ENCODE results near the gene BFAR.
"Not testable (repeated sequence)": the region's sequence is repeated elsewhere in the genome, so short reads cannot be mapped to it uniquely, and the experiment has no call there.

Gene BFAR

DNA sequence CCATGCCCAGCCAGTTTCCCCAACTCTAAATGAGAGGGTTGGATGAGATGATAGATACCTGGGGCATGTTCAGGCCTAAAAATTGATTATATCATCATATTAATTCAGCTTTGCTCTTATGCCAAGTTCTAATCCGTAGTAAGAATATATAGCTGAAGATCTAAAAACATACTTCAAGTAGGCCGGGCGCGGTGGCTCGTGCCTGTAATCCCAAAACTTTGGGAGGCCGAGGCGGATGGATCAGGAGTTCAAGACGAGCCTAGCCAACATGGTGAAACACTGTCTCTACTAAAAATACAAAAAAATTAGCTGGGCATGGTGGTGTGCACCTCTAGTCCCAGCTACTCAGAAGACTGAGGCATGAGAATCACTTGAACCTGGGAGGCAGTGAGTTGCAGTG, 49.4 kb downstream of the BFAR start:
- no peaks in the 10 kb centered on the region for H3K36me3 ChIP-seq (ENCODE audit: control insufficient read depth, low read length)
- no peaks in the 10 kb centered on the region for H3K9me2 ChIP-seq (replicated peaks; ENCODE audit: control insufficient read depth, low read length)
- no peak overlapping the region for H3K4me2 ChIP-seq (ENCODE audit: low read length)
- H3K27ac ChIP-seq (ENCODE audit: low read depth, low read length): no peak overlapping the region
- no peak overlapping the region for H3K4me3 ChIP-seq (ENCODE audit: low read length)
- H3K27me3 ChIP-seq (ENCODE audit: control insufficient read depth, low read length): no peaks in the 10 kb centered on the region
- TF ChIP-seq CTCF (IDR thresholded peaks at IDR 0.05; ENCODE audit: low read depth, low read length, poor library complexity, severe bottlenecking) (no peak), EZH2phosphoT487 (IDR thresholded peaks at IDR 0.05; ENCODE audit: borderline replicate concordance, low read length) (no peak)
- no peaks in the 10 kb centered on the region for H4K20me1 ChIP-seq (ENCODE audit: control insufficient read depth, insufficient read depth, low read depth, low read length)
- H3K4me1 ChIP-seq (ENCODE audit: control insufficient read depth, low read length): peaks cover 13% of the 10 kb centered on the region
- no peaks in the 10 kb centered on the region for H3K79me2 ChIP-seq (ENCODE audit: control insufficient read depth, low read length)
- no peaks in the 10 kb centered on the region for H3F3A ChIP-seq (ENCODE audit: control insufficient read depth, insufficient read depth)
- H3K9me3 ChIP-seq (ENCODE audit: control insufficient read depth, insufficient read depth, low read length): no peaks in the 10 kb centered on the region

- not testable (repeated sequence) for H3F3A ChIP-seq (ENCODE audit: control insufficient read depth, insufficient read depth); H3K27me3 ChIP-seq (ENCODE audit: control insufficient read depth, low read length); H3K4me1 ChIP-seq (ENCODE audit: control insufficient read depth, low read length); H3K9me2 ChIP-seq (replicated peaks; ENCODE audit: control insufficient read depth, low read length); H3K4me3 ChIP-seq (ENCODE audit: low read length); H4K20me1 ChIP-seq (ENCODE audit: control insufficient read depth, insufficient read depth, low read depth, low read length); H3K27ac ChIP-seq (ENCODE audit: low read depth, low read length); H3K9me3 ChIP-seq (ENCODE audit: control insufficient read depth, insufficient read depth, low read length); H3K79me2 ChIP-seq (ENCODE audit: control insufficient read depth, low read length); H3K36me3 ChIP-seq (ENCODE audit: control insufficient read depth, low read length); H3K4me2 ChIP-seq (ENCODE audit: low read length)
These were observed 53.4 kb downstream of the BFAR start for GRCh38 chr16:14685870-14686793.

DNA sequence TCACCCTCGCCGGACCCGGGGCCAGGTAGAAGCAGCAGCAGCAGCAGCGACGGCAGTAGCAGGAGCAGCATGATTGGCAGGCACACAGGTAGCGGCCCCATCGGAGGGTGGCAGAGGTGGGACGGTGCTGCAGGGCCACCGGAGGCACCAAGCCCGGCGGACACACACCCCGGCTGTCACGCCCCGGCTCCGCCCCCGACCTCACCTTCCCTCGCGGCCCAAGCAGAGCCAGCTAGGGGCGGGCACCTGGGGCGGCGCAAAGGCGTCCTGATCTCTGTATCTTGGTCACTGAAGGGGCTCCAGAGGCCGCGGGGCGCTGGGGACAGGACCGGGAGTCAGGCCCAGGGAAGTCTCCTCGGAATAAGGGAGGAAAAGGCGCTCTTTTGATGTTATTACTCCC, 61.4 kb downstream of the BFAR start, which contains the start of gene PLA2G10:
Gene PLA2G10, minus strand, starts transcription at position 180 of the 400 bp plus-strand sequence. Its CDS starts 79 bp downstream, at position 101.
- H3K4me3 ChIP-seq (ENCODE audit: low read length); H4K20me1 ChIP-seq (ENCODE audit: control insufficient read depth, insufficient read depth, low read depth, low read length); H3K4me2 ChIP-seq (ENCODE audit: low read length); H3K27me3 ChIP-seq (ENCODE audit: control insufficient read depth, low read length); H3K79me2 ChIP-seq (ENCODE audit: control insufficient read depth, low read length); H3K9me2 ChIP-seq (replicated peaks; ENCODE audit: control insufficient read depth, low read length); H3K27ac ChIP-seq (ENCODE audit: low read depth, low read length); H3K36me3 ChIP-seq (ENCODE audit: control insufficient read depth, low read length); H3K4me1 ChIP-seq (ENCODE audit: control insufficient read depth, low read length); H3F3A ChIP-seq (ENCODE audit: control insufficient read depth, insufficient read depth); H3K9me3 ChIP-seq (ENCODE audit: control insufficient read depth, insufficient read depth, low read length): not testable (repeated sequence)

GRCh38 chr16:14701859-14702258, 69.1 kb downstream of the BFAR start:
- H3K4me1 ChIP-seq (ENCODE audit: control insufficient read depth, low read length): not testable (repeated sequence)

DNA sequence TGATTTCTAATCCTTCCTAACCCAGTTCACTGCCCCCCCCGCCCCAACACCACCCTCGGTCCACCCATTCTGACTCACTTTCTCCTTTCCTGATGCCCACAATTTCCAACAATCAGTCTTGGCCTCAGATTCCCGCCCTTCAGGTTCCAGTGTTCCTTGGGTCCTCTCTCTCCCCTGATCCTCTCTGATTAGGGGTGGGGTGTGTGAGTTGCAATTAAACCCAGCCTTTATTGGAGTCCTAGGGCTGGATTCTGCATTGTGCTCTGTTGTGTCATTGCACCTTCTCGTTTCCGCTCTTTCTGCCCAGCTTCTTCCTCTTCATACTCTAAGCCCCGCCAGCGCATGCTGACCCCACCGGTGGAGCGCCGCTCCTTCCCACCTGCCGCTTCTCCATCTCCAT, 69.9 kb downstream of the BFAR start:
- H3K36me3 ChIP-seq (ENCODE audit: control insufficient read depth, low read length); H3K27ac ChIP-seq (ENCODE audit: low read depth, low read length); H3K9me3 ChIP-seq (ENCODE audit: control insufficient read depth, insufficient read depth, low read length); H3K4me1 ChIP-seq (ENCODE audit: control insufficient read depth, low read length); H3K27me3 ChIP-seq (ENCODE audit: control insufficient read depth, low read length); H3K9me2 ChIP-seq (replicated peaks; ENCODE audit: control insufficient read depth, low read length); H3K4me3 ChIP-seq (ENCODE audit: low read length); H3K79me2 ChIP-seq (ENCODE audit: control insufficient read depth, low read length); H3F3A ChIP-seq (ENCODE audit: control insufficient read depth, insufficient read depth); H3K4me2 ChIP-seq (ENCODE audit: low read length); H4K20me1 ChIP-seq (ENCODE audit: control insufficient read depth, insufficient read depth, low read depth, low read length): not testable (repeated sequence)

More at GRCh38 chr16:14701859-14702258, 69.1 kb downstream of the BFAR start:
- H3K79me2 ChIP-seq (ENCODE audit: control insufficient read depth, low read length); H3K9me2 ChIP-seq (replicated peaks; ENCODE audit: control insufficient read depth, low read length); H4K20me1 ChIP-seq (ENCODE audit: control insufficient read depth, insufficient read depth, low read depth, low read length); H3K4me3 ChIP-seq (ENCODE audit: low read length); H3K27ac ChIP-seq (ENCODE audit: low read depth, low read length); H3K4me2 ChIP-seq (ENCODE audit: low read length); H3K9me3 ChIP-seq (ENCODE audit: control insufficient read depth, insufficient read depth, low read length); H3K27me3 ChIP-seq (ENCODE audit: control insufficient read depth, low read length); H3F3A ChIP-seq (ENCODE audit: control insufficient read depth, insufficient read depth); H3K36me3 ChIP-seq (ENCODE audit: control insufficient read depth, low read length): not testable (repeated sequence)

DNA sequence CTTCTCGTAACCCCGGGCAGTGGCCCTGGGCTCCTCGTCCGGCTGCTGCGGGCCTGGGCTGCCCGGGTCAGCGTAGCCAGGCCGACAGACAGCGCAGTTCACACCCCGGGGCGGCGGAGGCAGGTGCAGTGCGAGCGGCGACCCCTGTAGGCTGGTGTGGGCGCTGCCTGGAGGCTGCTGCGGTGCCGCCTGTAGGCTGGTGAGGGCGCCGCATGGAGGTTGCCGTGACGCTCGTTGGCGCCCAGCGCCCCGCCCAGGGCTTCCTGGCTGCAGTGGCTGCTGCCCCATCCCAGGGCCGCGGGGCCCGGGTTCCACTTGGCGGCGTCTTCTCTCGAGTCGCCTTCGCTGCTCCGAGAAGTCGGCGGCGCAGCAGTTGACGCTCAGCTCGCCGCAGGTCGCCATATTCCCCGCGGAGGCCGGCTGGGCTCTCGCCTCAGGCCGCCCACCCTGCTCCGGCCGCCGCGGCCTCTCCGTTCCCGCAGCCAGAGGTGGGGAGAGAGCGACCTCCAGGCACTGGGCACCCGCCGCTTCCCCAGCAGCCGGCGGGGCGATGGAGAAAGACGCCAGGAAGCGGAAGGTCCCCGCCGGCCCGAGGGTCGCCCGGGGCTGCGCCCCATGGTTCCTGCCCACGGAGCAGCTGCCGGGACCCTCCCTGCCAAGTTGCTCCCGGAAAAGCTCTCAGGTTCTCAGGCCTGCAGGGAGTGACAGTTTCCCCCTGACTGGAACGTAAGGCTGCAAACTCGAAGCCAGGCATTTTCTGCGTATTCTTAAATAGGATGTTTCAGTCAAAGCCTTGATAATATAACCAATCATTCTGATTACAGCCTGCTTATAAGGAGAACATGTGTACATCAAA, 70.6 kb downstream of the BFAR start, which contains the start of gene NPIPA3:
Gene NPIPA3, plus strand, starts transcription at position 256 of the 856 bp plus-strand sequence. CDS start 5,533 bp downstream, outside the sequence.
- H3K4me1 ChIP-seq (ENCODE audit: control insufficient read depth, low read length); H3K9me3 ChIP-seq (ENCODE audit: control insufficient read depth, insufficient read depth, low read length); H3K9me2 ChIP-seq (replicated peaks; ENCODE audit: control insufficient read depth, low read length); H3K36me3 ChIP-seq (ENCODE audit: control insufficient read depth, low read length); H3K27ac ChIP-seq (ENCODE audit: low read depth, low read length); H3K27me3 ChIP-seq (ENCODE audit: control insufficient read depth, low read length); H3F3A ChIP-seq (ENCODE audit: control insufficient read depth, insufficient read depth); H3K4me2 ChIP-seq (ENCODE audit: low read length); H3K4me3 ChIP-seq (ENCODE audit: low read length); H4K20me1 ChIP-seq (ENCODE audit: control insufficient read depth, insufficient read depth, low read depth, low read length); H3K79me2 ChIP-seq (ENCODE audit: control insufficient read depth, low read length): not testable (repeated sequence)

Measured in DOHH2 (cell line).